ENCODE measurements around the gene SAMD4A.

The SAMD4A gene, protein sequence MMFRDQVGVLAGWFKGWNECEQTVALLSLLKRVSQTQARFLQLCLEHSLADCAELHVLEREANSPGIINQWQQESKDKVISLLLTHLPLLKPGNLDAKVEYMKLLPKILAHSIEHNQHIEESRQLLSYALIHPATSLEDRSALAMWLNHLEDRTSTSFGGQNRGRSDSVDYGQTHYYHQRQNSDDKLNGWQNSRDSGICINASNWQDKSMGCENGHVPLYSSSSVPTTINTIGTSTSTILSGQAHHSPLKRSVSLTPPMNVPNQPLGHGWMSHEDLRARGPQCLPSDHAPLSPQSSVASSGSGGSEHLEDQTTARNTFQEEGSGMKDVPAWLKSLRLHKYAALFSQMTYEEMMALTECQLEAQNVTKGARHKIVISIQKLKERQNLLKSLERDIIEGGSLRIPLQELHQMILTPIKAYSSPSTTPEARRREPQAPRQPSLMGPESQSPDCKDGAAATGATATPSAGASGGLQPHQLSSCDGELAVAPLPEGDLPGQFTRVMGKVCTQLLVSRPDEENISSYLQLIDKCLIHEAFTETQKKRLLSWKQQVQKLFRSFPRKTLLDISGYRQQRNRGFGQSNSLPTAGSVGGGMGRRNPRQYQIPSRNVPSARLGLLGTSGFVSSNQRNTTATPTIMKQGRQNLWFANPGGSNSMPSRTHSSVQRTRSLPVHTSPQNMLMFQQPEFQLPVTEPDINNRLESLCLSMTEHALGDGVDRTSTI

DNA sequence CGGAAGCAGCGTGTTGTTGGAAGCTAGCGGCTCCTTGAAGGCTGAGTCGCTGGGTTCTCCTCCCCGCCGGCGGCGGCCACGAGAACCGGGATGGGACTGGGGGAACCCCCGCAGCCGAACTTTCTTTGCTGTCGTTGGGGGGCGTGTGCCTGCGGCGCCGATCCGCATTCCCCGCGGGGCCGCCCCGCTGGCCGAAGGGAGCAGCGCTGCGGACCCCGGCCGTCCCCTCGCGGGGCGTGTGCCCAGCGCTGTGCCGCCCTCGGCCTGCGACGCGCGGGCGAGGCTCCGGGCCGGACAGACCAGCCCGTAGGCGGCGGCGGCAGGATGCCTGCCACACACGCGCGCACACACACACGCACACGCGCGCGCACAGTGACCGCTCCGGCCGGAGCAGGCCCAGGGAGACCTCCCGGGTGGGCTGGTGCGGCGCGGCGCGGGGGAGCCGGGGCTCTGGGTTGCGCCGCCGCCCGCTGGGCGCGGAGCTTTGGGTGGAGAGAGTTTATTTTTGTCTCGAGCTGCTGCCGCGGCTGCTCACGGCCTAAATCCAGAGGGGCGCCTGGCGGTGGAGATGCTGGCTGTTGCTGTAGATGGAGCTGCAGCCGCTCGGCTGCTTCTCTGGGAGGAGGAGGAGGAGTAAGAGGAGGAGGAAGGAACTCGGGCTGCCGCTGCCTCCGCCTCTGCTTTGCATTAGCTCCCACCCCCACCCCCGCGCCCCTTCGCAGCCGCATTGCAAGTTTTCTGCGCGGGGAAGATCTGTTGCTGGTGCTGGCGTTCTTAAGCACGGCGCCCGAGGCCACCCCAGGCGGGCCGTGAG lies at the start of gene SAMD4A:
Gene SAMD4A, plus strand, starts transcription at position 719 of the 814 bp plus-strand sequence. CDS start 789 bp downstream, outside the sequence.
- peak; percentile 79 for DNase-seq

DNA sequence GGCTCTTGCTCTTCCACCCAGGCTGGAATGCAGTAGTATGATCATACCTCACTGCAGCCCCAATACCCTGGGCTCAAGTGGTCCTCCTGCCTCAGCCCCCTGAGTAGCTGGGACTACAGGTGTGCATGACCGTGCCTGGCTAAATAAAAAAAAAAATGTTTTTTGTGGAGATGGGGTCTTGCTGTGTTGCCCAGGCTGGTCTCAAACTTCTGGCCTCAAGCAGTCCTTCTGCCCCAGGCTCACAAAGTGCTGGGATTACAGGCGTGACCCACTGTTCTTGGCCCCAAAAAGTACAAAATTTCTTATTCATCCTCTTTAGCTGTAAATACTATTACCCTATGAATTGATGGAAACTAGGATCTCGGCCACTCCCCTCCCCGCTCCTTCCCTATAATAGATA lies 42.5 kb upstream of the SAMD4A start:
- DNase-seq, result no peak

DNA sequence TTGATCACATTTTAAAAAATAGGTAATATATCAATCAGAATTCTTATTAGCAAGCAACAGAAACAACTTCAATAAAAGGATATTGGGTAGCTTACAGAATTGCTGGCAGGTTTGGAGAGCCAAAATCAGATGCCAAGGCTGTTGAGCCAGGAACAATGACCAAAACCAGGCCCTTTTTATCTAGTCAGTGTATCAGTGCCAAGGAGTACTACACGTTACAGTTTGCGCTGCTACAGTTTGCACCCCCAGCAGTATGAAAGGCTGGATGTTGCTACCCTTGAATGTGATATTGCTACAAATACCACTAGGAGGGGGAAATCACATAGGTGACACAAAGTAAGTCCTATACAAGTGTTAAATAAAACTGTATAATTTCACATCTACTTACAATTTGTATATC lies 38.0 kb upstream of the SAMD4A start:
- DNase-seq, result no peak

DNA sequence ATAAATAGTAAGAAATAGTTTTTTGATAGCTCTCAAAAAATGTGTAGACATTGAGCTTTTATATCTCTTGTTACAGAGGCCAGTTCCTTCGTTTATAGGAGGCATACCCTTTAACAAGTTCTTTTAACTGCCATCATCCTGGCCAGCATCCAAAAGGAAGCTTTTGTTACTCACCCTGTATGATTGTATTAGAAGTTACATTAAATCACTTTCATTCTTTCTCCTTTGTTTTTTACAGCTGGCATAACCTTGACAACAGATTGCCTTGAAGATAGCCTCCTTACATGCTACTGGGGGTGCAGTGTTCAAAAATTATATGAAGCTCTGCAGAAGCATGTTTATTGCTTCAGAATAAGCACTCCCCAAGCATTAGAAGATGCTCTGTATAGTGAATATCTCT lies 37.1 kb upstream of the SAMD4A start:
- peak; percentile 50 for DNase-seq

DNA sequence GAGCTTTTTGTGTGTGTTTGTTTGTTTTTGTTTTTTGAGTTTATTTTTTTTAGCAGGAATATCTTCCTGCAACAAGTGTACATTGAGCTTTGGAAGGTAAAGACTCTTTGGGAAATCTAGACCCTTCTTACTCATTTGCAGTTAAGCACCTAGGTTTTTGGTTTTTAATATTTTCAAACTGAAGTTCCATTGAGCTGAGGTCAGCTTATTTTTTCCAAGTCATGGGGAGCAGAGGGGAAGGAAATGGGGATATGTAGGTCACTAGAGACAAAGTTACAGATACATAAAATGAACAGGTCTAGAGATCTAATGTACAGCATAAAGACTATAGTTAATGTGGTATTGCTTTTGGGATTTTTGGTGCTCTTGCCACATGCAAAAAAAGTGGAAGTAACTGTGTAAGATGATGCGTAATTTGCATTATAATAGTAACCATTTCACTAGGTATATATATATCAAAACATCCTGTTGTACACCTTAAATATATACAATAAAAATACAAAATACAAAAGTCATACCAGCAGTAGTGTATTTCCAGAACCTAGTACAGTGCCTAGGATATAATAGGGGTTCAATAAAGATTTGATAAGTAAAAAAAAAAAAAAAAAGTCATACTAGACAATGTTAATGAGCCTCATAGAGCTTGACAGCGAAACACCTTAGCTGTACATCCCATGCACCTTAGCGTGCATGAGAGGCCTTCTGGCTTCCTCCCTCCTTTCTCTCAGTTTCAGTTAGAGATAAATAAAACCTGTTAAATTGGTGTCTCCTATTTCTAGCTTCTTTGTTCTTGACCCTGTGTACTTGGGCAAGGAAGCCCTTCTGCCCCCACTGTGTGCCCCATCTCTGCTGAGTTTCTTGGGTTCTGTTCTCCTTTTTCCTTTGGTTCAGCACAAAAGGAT lies 34.6 kb upstream of the SAMD4A start:
- DNase-seq, result no peak

DNA sequence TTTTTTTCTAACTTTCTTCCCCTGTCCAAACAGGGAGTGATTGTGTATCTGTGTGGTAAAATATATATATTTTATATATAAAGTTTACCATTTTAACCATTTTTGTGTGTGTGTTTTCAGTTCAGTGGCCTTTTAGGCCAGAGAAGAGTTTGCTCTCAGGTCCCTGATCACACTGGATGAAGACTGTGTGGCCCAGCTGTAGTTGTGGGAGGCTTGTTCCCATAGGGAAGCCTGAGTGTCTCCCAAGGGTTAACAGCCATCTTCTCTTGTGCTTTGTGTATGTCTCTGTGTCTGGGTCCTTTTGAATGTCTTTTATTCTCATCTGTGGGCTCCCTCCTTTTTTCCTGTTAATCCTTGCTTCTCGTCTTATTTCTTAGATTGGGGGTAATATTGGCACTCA lies 33.8 kb upstream of the SAMD4A start:
- no peak for DNase-seq

DNA sequence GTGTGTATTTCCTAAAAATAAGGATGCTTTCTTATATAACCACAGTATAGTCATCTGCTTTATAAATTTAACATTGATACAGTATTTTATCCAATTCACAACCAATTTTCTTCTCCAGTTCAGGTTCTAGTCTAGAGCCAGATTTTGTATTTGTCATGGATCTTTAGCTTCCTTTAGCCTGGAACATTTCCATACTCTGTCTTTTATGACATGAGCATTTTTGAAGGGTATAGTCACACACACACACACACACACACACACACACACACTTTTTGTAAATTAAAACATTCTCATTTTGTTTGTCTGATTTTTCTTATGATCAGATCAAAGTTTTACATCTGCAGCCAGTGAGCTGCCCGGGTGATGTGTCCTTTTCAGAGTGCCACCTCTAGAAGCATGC lies 31.8 kb upstream of the SAMD4A start:
- DNase-seq, result no peak

DNA sequence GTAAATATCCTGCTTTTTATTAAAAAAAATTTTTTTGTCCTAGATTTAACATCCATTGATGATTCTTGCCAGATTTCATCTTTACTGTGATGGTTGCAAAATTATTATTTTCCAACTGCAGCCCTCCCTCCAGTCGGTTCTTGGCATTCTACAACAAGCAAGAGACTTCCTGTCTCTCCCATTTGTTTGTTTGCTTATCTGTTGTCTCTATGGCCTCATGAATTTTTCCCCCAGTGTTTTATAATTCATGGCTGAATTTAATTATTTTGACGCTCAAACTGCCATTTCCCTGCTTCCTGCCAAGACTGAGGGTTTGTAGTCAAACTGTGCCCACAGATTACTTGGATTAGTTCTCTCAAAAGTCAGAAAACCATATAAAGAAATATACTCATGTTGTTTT lies 31.3 kb upstream of the SAMD4A start:
- no peak for DNase-seq

DNA sequence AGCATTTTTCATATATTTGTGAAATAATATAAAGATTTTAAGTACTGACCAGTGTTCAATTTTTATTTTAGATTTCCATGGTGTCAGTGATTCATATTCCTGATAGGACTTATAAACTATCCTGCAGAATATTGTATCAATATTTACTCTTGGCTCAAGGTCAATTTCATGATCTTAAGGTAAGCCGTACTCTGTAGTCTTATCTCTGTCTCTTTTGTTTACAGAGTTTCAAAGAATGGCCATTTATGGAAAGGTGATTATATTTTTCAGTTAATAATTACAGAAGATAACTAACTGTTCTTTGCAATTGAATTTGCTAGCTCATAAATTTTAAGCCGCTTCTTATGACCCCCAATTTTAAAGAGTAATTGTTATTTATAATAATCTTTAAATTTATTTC lies 29.3 kb upstream of the SAMD4A start:
- no peak for DNase-seq

DNA sequence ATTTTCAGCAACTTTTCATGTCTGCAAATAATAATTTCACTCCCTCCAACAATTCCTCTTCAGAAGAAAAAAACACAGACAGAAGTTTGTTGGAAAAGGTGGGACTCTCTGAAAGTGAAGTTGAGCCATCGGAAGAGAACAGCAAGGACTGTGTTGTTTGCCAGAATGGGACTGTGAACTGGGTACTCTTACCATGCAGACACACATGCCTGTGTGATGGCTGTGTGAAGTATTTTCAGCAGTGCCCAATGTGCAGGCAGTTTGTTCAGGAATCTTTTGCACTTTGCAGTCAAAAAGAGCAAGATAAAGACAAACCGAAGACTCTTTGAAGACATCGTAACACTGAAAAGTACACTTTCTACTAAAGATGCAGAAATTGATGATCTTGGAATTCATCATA lies 28.9 kb upstream of the SAMD4A start:
- DNase-seq, result no peak

DNA sequence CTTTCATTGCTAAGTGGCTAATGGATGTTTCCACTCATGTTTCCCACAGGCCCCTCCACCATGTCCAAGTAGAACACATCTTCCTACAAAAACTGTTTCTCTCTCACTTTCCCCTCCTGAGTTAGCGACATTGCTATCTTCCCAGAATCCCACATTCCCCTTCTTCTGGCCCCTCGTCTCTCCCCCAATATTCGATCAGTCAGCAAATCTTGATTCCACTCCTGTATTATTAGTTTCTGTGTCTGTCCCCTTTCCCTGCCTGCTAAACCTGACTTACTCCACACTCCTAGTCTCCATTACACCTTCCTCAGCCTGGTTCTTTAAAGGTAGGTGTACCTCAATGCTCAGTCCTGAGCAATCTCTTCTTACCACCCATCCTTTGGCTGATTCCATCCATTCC lies 19.3 kb upstream of the SAMD4A start:
- no peak for DNase-seq

DNA sequence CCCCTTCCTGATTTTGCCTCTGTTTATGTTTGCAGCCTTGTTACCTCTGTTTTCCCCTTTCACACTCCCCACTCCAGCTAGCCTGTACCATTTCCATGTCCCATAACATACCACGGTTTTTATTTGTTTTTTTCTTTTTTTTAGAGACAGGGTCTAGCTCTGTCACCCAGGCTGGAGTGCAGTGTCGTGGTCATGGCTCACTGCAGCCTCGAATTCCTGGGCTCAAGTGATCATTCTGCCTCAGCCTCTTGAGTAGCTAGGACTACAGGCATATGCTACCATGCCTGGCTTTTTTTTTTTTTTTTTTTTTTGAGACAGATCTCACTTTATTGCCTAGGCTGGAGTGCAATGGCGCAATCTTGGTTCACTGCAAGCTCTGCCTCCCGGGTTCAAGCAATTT lies 18.4 kb upstream of the SAMD4A start:
- no peak for DNase-seq

DNA sequence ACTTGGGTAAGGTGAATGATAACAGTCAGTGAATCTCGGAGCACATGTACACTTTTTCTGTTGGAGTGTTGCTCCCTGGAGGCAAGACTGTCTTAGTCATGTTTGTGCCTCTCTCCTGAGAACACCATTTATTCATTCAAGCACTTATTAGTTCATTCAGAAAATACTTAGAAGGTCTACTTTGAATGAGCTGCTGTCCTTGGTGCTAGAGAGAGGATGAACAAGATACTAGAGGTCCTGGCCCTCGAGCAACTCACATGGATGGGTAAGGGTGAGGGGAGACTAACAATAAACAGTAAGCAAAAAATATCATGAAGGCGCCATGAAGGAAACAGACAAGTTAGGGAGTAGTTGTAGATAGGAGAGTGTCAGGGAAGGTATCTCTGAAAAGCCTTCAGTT lies 17.1 kb upstream of the SAMD4A start:
- no peak for DNase-seq

DNA sequence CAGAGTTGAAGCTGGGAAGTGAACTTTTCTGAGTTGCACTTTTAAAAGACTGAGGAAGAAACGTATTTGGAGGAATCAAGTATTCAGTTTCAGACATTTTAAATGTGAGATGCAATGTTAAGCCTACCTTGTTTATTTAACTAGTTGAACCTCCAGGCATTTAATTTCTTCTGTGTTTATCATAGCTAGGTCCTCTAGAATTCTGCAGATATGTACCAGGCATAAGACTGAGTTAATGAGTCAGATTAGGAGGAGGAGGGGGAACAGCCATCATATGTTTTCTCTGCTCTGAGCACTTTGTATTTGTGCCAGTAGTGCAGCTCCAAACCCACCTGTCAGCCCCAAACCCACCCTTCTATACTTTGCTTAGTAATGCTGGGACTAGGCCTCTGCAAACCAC lies 16.4 kb upstream of the SAMD4A start:
- DNase-seq, result no peak

DNA sequence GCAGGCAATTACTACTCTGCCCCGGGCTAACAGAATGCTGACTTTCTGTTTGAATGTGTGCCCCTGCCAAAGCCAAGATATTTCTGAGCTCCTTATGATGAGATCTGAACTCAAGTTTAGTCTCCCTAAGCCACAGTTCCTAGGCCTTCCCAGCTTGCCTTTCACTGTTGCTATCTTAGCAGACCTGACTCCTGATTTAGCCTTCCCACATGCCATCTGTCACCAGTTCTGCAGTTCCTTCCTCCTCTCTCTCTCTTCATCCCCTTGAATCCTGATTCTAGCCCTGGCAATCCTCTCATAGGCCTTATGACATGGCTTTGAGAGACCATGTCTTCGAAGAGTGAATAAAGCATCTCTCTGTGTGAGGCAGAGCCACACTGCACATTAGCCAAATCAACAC lies 12.5 kb upstream of the SAMD4A start:
- no peak for DNase-seq

DNA sequence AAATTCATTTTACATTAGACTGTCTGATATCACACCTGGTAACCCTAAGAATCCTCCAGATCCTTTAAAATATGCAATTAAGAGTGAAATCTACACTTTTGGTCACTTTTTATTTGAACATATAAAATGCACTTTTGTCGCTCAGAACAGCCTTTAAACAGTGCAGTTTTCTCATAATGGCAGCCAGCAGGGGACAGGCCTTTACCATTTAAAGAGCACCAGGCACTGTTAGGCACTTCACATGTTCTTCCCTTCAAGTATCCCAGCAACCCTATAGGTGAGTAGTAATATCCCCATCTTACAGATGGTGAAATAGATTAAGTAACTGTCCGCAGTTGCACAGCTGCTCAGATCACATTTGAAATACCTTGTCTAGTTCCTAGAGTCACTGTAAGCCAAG lies 11.3 kb upstream of the SAMD4A start:
- no peak for DNase-seq

DNA sequence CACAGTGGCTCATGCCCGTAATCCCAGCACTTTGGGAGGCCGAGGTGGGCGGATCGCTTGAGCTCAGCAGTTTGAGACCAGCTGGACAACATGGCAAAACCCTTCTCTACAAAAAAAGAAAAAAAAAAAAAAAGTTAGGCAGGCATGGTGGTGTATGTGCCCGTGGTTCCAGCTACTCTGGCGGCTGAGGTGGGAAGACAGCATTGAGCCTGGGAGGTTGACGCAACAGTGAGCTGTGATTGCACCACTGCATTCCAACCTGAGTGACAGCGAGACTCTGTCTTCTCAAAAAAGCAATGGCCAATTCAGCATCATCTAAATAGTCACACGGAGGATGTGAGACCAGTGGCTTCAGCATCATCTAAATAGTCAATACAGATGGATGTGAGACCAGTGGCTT lies 10.4 kb upstream of the SAMD4A start:
- DNase-seq, result no peak

DNA sequence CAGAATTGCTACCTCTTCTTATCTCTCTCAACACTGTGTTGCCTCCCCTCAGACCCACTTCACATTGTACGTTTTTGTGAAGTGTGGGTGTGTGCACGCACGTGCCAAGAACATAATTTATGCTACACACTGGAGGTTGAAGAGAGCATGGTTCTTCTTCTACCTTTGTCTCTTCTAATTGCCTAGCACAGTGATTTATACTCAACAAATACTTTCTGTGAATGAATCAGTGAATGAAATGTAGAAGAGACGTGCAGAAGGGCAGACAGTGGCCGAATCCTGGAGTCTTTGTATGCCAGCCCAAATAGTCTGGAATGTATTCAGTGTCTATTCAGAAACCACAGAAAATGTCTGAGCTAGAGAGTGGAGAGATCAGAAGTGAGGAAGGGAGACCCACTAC lies 4.6 kb upstream of the SAMD4A start:
- peak; percentile 48 for DNase-seq

DNA sequence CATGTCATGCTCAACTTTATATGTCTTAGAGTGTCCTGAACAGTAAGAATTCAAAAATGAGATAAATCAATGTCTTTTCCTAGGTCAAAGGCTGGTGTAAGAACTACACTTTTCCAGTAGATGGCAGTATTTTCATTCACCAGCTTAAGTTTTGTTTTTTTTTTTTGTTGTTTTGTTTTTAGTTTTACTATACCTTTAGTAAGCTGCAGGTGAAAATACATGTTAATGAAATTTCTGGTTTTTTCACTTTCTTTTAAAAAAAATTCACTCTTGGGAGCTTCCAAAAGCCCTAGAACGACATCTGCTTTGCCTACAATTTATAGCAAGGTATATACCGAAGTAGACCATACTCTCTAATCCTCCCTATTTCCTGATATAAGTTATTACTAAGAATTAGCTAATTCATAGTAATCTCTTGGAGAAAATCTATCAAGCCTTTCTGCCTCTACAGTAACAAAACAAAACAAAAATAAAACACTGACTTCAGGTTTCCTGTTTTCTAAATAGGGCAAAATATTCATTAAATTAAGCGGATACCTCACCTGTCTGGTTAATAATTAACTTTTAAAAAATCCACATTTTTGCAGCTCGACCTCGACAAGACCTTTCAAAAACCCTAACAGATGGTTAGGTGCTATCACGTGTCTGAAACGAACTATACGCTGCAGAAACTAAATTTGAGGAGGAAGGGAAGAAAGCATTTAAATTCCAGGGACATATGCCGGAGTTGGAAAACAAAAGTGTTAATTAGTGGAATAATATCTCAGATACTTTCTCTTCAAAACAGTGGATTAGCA lies 2.7 kb upstream of the SAMD4A start:
- DNase-seq, result peak; percentile 55

DNA sequence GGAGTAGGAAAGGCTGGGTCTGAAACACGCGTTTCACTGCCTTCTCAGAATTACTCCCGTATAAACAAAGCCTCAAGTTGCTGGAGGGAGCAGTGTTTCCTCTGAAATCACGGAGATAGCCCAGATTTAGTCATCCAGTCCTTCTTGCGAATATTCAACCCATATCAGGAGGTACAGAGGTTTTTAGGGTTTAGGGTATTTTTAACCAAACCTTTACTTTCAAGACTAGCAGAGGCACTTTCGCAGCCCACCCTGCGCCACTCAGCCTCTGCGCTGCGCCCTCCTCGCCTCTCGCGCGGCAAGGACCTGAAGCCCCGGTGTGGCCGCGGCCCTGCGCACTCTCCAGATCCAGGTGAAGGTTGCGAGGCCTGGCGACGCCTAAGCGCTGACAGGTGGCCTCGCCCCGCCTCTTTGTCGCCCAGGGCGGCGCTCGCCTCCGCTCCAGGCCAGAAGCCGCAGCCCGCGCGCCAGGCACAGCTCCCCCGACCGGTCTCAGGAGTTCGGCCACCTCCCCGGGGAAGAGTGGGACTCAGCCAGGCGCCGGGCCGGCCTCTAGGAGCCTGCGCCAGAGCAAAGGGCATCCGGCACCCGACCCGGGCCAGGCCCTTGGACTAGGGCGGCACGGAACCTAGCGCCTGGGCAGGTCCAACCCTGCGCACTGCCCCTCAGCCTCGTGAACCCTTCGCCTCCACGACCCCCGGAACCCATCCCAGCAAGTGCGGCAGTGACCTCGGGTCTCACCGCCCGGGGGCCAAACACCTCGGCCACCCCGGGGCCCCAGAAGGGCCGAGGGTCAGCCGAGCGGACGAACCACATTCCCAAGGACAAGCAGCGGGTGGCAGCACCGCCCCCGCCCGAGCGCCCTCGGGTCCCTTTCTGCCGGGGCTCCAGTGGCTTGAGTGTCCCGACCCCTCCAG lies 1.8 kb upstream of the SAMD4A start:
- DNase-seq, result peak; percentile 92
